CD14-positive monocyte (primary cell): ENCODE results near the gene FAM200B. TPM values are rescaled to one million over a fixed set of nuclear protein-coding genes. Genes with fewer than 3 reads are reported as not detected.
A peak's percentile ranks its signal among the peaks of the same experiment; 100 is the strongest.

ENCODE experiments used
- DNase-seq, 3 donors: peaks; one replicate each; pipeline ENCODE4 v3.0.0-alpha.2; 2011 to 2022
- H2AFZ ChIP-seq: 2 replicates; pipeline ENCODE4 v1.6.0; 2012; ENCODE audit warnings: mild to moderate bottlenecking, low read depth, low read length, inconsistent platforms; ENCODE audit not compliant: insufficient read depth, poor library complexity, severe bottlenecking
- H3K27ac ChIP-seq, 2 donors: 1 replicate in 1 of 2; 2 replicates in 1 of 2; pipeline ENCODE4 v1.5.1; 2012 to 2013; ENCODE audit warnings: low read length in 2 of 2, control low read depth in 1 of 2, inconsistent platforms in 1 of 2, low read depth in 1 of 2, mild to moderate bottlenecking in 1 of 2
- H3K27me3 ChIP-seq, 2 donors: one replicate each; pipeline versions ENCODE4 v1.6.0 to v1.6.1; 2011 to 2013; ENCODE audit warnings: low read length in 2 of 2; ENCODE audit not compliant: control insufficient read depth in 2 of 2, insufficient read depth in 2 of 2
- H3K36me3 ChIP-seq, 2 donors: replicated peaks in 1 of 2; 1 replicate in 1 of 2; 2 replicates in 1 of 2; pipeline versions ENCODE4 v1.5.1 to v1.6.1; 2012 to 2013; ENCODE audit warnings: low read length in 2 of 2, control low read depth in 1 of 2, inconsistent platforms in 1 of 2, mild to moderate bottlenecking in 1 of 2; ENCODE audit not compliant: insufficient read depth in 2 of 2, control insufficient read depth in 1 of 2
- H3K4me1 ChIP-seq, 2 donors: 1 replicate in 1 of 2; 2 replicates in 1 of 2; pipeline versions ENCODE4 v1.5.1 to v1.6.1; 2012 to 2013; ENCODE audit warnings: low read length in 2 of 2, control low read depth in 1 of 2, inconsistent platforms in 1 of 2, mild to moderate bottlenecking in 1 of 2, moderate library complexity in 1 of 2; ENCODE audit not compliant: insufficient read depth in 2 of 2, control insufficient read depth in 1 of 2
- H3K4me2 ChIP-seq: replicated peaks from 2 replicates; pipeline ENCODE3; 2012; ENCODE audit warnings: low read length, moderate library complexity, mild to moderate bottlenecking; ENCODE audit not compliant: poor library complexity, severe bottlenecking; ENCODE audit errors: extremely low read depth
- H3K4me3 ChIP-seq, 3 experiments: fragments of 200-600 bp in 1 of 3; sonication (generic) in 1 of 3; replicated peaks in 1 of 3; 1 replicate in 2 of 3; 2 replicates in 1 of 3; pipeline ENCODE4 v1.5.1; 2011 to 2013; ENCODE audit warnings: low read length in 3 of 3, mild to moderate bottlenecking in 3 of 3, control low read depth in 2 of 3, low read depth in 2 of 3, inconsistent platforms in 1 of 3, moderate library complexity in 1 of 3
- H3K79me2 ChIP-seq: 2 replicates; pipeline ENCODE4 v1.6.0; 2012; ENCODE audit warnings: mild to moderate bottlenecking, control low read depth, inconsistent platforms, low read length, moderate library complexity; ENCODE audit not compliant: insufficient read depth
- H3K9ac ChIP-seq: 2 replicates; pipeline ENCODE4 v1.6.0; 2017; ENCODE audit warnings: low read length, mild to moderate bottlenecking; ENCODE audit not compliant: insufficient read depth, poor library complexity, severe bottlenecking
- H3K9me3 ChIP-seq, 2 donors: replicated peaks in 1 of 2; 1 replicate in 1 of 2; 2 replicates in 1 of 2; pipeline versions ENCODE4 v1.5.1 to v1.6.1; 2012 to 2013; ENCODE audit warnings: low read length in 2 of 2, control low read depth in 1 of 2; ENCODE audit not compliant: control insufficient read depth in 1 of 2, insufficient read depth in 1 of 2
- H4K20me1 ChIP-seq: 2 replicates; pipeline ENCODE4 v1.6.0; 2012; ENCODE audit warnings: mild to moderate bottlenecking, low read length, control low read depth, moderate library complexity; ENCODE audit not compliant: insufficient read depth
- H3K27ac Mint-ChIP-seq, 7 donors: one replicate each; pipeline ENCODE4 v1.8.0; 2020; ENCODE audit warnings: mild to moderate bottlenecking in 7 of 7, mixed read lengths in 7 of 7, moderate library complexity in 6 of 7, inconsistent platforms in 2 of 7
- H3K27me3 Mint-ChIP-seq, 3 donors: one replicate each; pipeline ENCODE4 v1.8.0; 2021 to 2022; ENCODE audit warnings: low read depth in 3 of 3, mild to moderate bottlenecking in 3 of 3, mixed read lengths in 3 of 3, moderate library complexity in 3 of 3, inconsistent platforms in 1 of 3
- H3K36me3 Mint-ChIP-seq, 2 donors: one replicate each; pipeline ENCODE4 v1.8.0; 2020; ENCODE audit warnings: mixed read lengths in 2 of 2, inconsistent platforms in 1 of 2, mild to moderate bottlenecking in 1 of 2
- H3K4me1 Mint-ChIP-seq: one replicate; pipeline ENCODE4 v1.8.0; 2020; ENCODE audit warnings: mild to moderate bottlenecking, mixed read lengths
- H3K4me3 Mint-ChIP-seq, 2 donors: one replicate each; pipeline ENCODE4 v1.8.0; 2020; ENCODE audit warnings: mild to moderate bottlenecking in 2 of 2, mixed read lengths in 2 of 2, moderate library complexity in 1 of 2
- H3K9me3 Mint-ChIP-seq, 7 donors: one replicate each; pipeline ENCODE4 v1.8.0; 2020 to 2022; ENCODE audit warnings: mixed read lengths in 7 of 7, mild to moderate bottlenecking in 6 of 7, moderate library complexity in 6 of 7, inconsistent platforms in 2 of 7
- CTCF ChIP-seq: fragments of 200-600 bp; IDR thresholded peaks from one replicate; pipeline ENCODE4 v1.8.0; 2022; ENCODE audit warnings: antibody characterized with exemption, mild to moderate bottlenecking
- WGBS: methylation state at CpG from one replicate; pipeline ENCODE4 v1.1.5; 2013; ENCODE audit warnings: missing lambda C conversion rate; ENCODE audit not compliant: insufficient coverage; 5-methylcytosine and 5-hydroxymethylcytosine counted together
- intact Hi-C, 2 donors: fragments of 100-400 bp; cut with micrococcal nuclease; formaldehyde crosslinking; loops; one replicate each; pipeline versions ENCODE4 v1.15.0 to v1.15.1; 2023
- polyA plus RNA-seq, 3 donors: library from polyadenylated mRNA; depleted of rRNA in 1 of 3; unstranded in 2 of 3; stranded (reverse) in 1 of 3; fragments of 300-500 nt in 2 of 3; fragments of >200 nt in 1 of 3; fragmentation: Illumina TruSeq in 2 of 3; gene quantifications; 1 replicate in 2 of 3; 2 replicates in 1 of 3; pipeline ENCODE4 v1.2.3, GENCODE V29; 2012 to 2021

Gene FAM200B
- polyA plus RNA-seq, 3 donors: 65.7 to 169 (median 151) TPM

- Mint-ChIP-seq H3K4me3 (peak within 1 kb of the TSS; percentile 87 to 97), H3K36me3 (peaks cover 29 to 46% of the 10 kb centered on the region in 2 donors), H3K9me3 (peaks cover 0 to 14% (median 5%) of the 10 kb centered on the region in 7 donors), H3K4me1 (peaks cover 88% of the 10 kb centered on the region), H3K27me3 (peaks cover 0 to 1% (median 1%) of the 10 kb centered on the region in 3 donors), H3K27ac (peak within 1 kb of the TSS; percentile 91 to 97 (median 94))
- Histone ChIP-seq H2AFZ (peak within 1 kb of the TSS; percentile 75), H3K27ac (peak within 1 kb of the TSS; percentile 70 to 87), H3K4me3 (peak within 1 kb of the TSS; percentile 60 to 92 (median 63)), H3K27me3 (no peaks in the 10 kb centered on the region), H4K20me1 (peaks cover 21% of the 10 kb centered on the region), H3K4me2 (peak within 1 kb of the TSS; percentile 93), H3K9ac (peak within 1 kb of the TSS; percentile 79), H3K36me3 (peaks cover 25 to 30% of the 10 kb centered on the region in 2 donors), H3K9me3 (no peaks in the 10 kb centered on the region), H3K4me1 (peaks cover 68 to 81% of the 10 kb centered on the region in 2 donors), H3K79me2 (peaks cover 68% of the 10 kb centered on the region)
- TF ChIP-seq CTCF: no peak
- intact Hi-C loops: loop anchor here in 1 of 2 donors (5.0 to 10.0 kb wide), 2 partner anchors 51 to 698 kb away; partner anchors contain the start of gene CPEB2
- under 1% methylated on average over 43 of the region's 43 CpGs for WGBS
- DNase-seq: peak; percentile 93 to 96 (median 94)
Observed at GRCh38 chr4:15702941-15703403, 21.3 kb downstream of the FAM200B start, which contains the start of gene BST1. Gene BST1, plus strand, starts transcription at chr4:15703065. Its CDS starts 80 bp downstream, at chr4:15703145.

GRCh38 chr4:15703439-15703838 is 21.8 kb downstream of the FAM200B start:
- H3K36me3 Mint-ChIP-seq: peaks cover 34 to 46% of the 10 kb centered on the region in 2 donors
- H3K9ac ChIP-seq: peak overlapping the region; percentile 79
- H3K27ac Mint-ChIP-seq: peak overlapping the region; percentile 91 to 96 (median 94)
- no peaks in the 10 kb centered on the region for H3K9me3 ChIP-seq
- peaks cover 0 to 14% (median 4%) of the 10 kb centered on the region in 7 donors for H3K9me3 Mint-ChIP-seq
- peaks cover 70% of the 10 kb centered on the region for H3K79me2 ChIP-seq
- intact Hi-C loops: loop anchor here in 1 of 2 donors (5.0 to 10.0 kb wide), 2 partner anchors 51 to 699 kb away; partner anchors contain the start of gene CPEB2
- H3K27me3 Mint-ChIP-seq: peaks cover 0 to 1% (median 1%) of the 10 kb centered on the region in 3 donors
- H3K4me3 ChIP-seq: peak overlapping the region; percentile 60 to 92 (median 63)
- peak overlapping the region; percentile 93 for H3K4me2 ChIP-seq
- no peak for TF ChIP-seq CTCF
- no peak for DNase-seq
- H3K4me1 ChIP-seq: peaks cover 68 to 85% of the 10 kb centered on the region in 2 donors
- peaks cover 26% of the 10 kb centered on the region for H4K20me1 ChIP-seq
- 66% methylated on average over 11 of the region's 11 CpGs for WGBS
- peak overlapping the region; percentile 70 to 87 for H3K27ac ChIP-seq
- peaks cover 83% of the 10 kb centered on the region for H3K4me1 Mint-ChIP-seq
- peak overlapping the region; percentile 87 to 97 for H3K4me3 Mint-ChIP-seq
- H2AFZ ChIP-seq: peak overlapping the region; percentile 75
- H3K36me3 ChIP-seq: peaks cover 30 to 35% of the 10 kb centered on the region in 2 donors
- no peaks in the 10 kb centered on the region for H3K27me3 ChIP-seq
